SK-N-SH (cell line): ENCODE data around the gene NARS2. TPM values are rescaled to one million over a fixed set of nuclear protein-coding genes. Genes with fewer than 3 reads are reported as not detected.
A peak's percentile ranks its signal among the peaks of the same experiment; 100 is the strongest.

ENCODE experiments used
- CTCF ChIA-PET: fragments of 300-600, 350-600 bp; formaldehyde crosslinking; extraction: SDS; loops from one replicate; lab custom pipeline; 2021; lab: Yijun Ruan, JAX
- POLR2A ChIA-PET: fragments of 350-600 bp; sonication (Branson Sonifier 250); formaldehyde crosslinking; extraction: SDS; loops from one replicate; lab custom pipeline; 2020; ENCODE audit warnings: antibody characterized with exemption, inconsistent platforms; lab: Yijun Ruan, JAX
- DNase-seq: peaks from one replicate; pipeline ENCODE4 v3.0.0; 2012
- H2AFZ ChIP-seq: fragments of 200-600 bp; sonication (generic); 2 replicates; pipeline ENCODE4 v1.8.1; 2016; ENCODE audit warnings: antibody characterized with exemption, mild to moderate bottlenecking, low read depth
- H3F3A ChIP-seq: fragments of 200-600 bp; sonication (generic); replicated peaks from 2 replicates; pipeline ENCODE3; 2016; ENCODE audit warnings: antibody characterized with exemption, mild to moderate bottlenecking; ENCODE audit not compliant: insufficient read depth
- H3K27ac ChIP-seq, 2 experiments: fragments of 200-500 bp in 1 of 2; fragments of 200-600 bp in 1 of 2; sonication (Bioruptor generic) in 1 of 2; sonication (generic), shearing (Covaris generic) in 1 of 2; 2 replicates each; pipeline versions ENCODE4 v1.5.1 to v1.6.1; 2014 to 2016; ENCODE audit warnings: low read depth in 2 of 2, inconsistent platforms in 1 of 2, low read length in 1 of 2, mild to moderate bottlenecking in 1 of 2, mixed read lengths in 1 of 2
- H3K27me3 ChIP-seq: fragments of 200-600 bp; sonication (generic), shearing (Covaris generic); 2 replicates; pipeline ENCODE4 v1.6.1; 2016; ENCODE audit warnings: mixed run types; ENCODE audit not compliant: insufficient read depth
- H3K36me3 ChIP-seq, 2 experiments: fragments of 200-500 bp in 1 of 2; fragments of 200-600 bp in 1 of 2; sonication (Bioruptor generic) in 1 of 2; sonication (generic) in 1 of 2; replicated peaks in 1 of 2; 2 replicates each; pipeline versions ENCODE3 to v1.5.1; 2014 to 2016; ENCODE audit warnings: low read length in 1 of 2, mild to moderate bottlenecking in 1 of 2; ENCODE audit not compliant: insufficient read depth in 2 of 2, control insufficient read depth in 1 of 2
- H3K4me1 ChIP-seq, 2 experiments: fragments of 200-500 bp in 1 of 2; fragments of 200-600 bp in 1 of 2; sonication (Bioruptor generic) in 1 of 2; sonication (generic), shearing (Covaris generic) in 1 of 2; 2 replicates each; pipeline versions ENCODE4 v1.5.1 to v1.6.1; 2014 to 2016; ENCODE audit warnings: low read depth in 1 of 2, low read length in 1 of 2, mixed run types in 1 of 2; ENCODE audit not compliant: insufficient read depth in 2 of 2, control insufficient read depth in 1 of 2
- H3K4me2 ChIP-seq: fragments of 200-600 bp; sonication (generic), shearing (Covaris generic); 2 replicates; pipeline ENCODE4 v1.6.1; 2017; ENCODE audit warnings: mixed run types
- H3K4me3 ChIP-seq, 2 experiments: fragments of 200-500 bp in 1 of 2; fragments of 200-600 bp in 1 of 2; sonication (Bioruptor generic) in 1 of 2; sonication (generic), shearing (Covaris generic) in 1 of 2; 2 replicates each; pipeline versions ENCODE4 v1.5.1 to v1.8.1; 2014 to 2016; ENCODE audit warnings: low read depth in 2 of 2, inconsistent platforms in 1 of 2, low read length in 1 of 2, mild to moderate bottlenecking in 1 of 2, mixed read lengths in 1 of 2, moderate library complexity in 1 of 2
- H3K79me2 ChIP-seq: fragments of 200-600 bp; sonication (generic); 2 replicates; pipeline ENCODE4 v1.8.1; 2017; ENCODE audit warnings: mild to moderate bottlenecking; ENCODE audit not compliant: insufficient read depth
- H3K9ac ChIP-seq: fragments of 200-600 bp; sonication (generic); 2 replicates; pipeline ENCODE4 v1.6.1; 2017; ENCODE audit warnings: mixed run types
- H3K9me2 ChIP-seq: fragments of 200-600 bp; sonication (generic); 2 replicates; pipeline ENCODE4 v1.6.1; 2017; ENCODE audit warnings: mixed run types
- H3K9me3 ChIP-seq: fragments of 200-600 bp; sonication (generic); 2 replicates; pipeline ENCODE4 v1.6.1; 2017; ENCODE audit warnings: mixed run types, mild to moderate bottlenecking, moderate library complexity
- H4K20me1 ChIP-seq: fragments of 200-600 bp; sonication (generic); 2 replicates; pipeline ENCODE4 v1.6.1; 2017; ENCODE audit warnings: mild to moderate bottlenecking, mixed run types; ENCODE audit not compliant: insufficient read depth
- GABPA ChIP-seq: IDR thresholded peaks from 2 replicates; pipeline ENCODE4 v1.4.0; 2012; ENCODE audit warnings: low read depth, mild to moderate bottlenecking
- IRF3 ChIP-seq: fragments of 150-350 bp; IDR thresholded peaks from 2 replicates; pipeline ENCODE4 v1.6.1; 2016; ENCODE audit warnings: mild to moderate bottlenecking, low read depth, low read length
- JUND ChIP-seq: IDR thresholded peaks from 2 replicates; pipeline ENCODE4 v1.4.0; 2012
- MEF2A ChIP-seq: IDR thresholded peaks from 2 replicates; pipeline ENCODE4 v1.4.0; 2012; ENCODE audit warnings: low read depth, borderline replicate concordance
- NRF1 ChIP-seq: IDR thresholded peaks from 2 replicates; pipeline ENCODE4 v1.6.1; 2012; ENCODE audit warnings: low read depth, mild to moderate bottlenecking, low read length
- POLR2AphosphoS5 ChIP-seq: IDR thresholded peaks from 2 replicates; pipeline ENCODE4 v1.6.1; 2012; ENCODE audit warnings: low read depth, low read length
- RAD21 ChIP-seq: IDR thresholded peaks from 2 replicates; pipeline ENCODE4 v1.6.1; 2012; ENCODE audit warnings: mild to moderate bottlenecking, low read length
- TAF1 ChIP-seq: IDR thresholded peaks from 2 replicates; pipeline ENCODE4 v1.6.1; 2012; ENCODE audit warnings: low read depth, mild to moderate bottlenecking, low read length, moderate library complexity, borderline replicate concordance
- TCF12 ChIP-seq: IDR thresholded peaks from 2 replicates; pipeline ENCODE4 v1.4.0; 2012
- TEAD4 ChIP-seq: IDR thresholded peaks from 2 replicates; pipeline ENCODE4 v1.4.0; 2012; ENCODE audit warnings: mild to moderate bottlenecking, borderline replicate concordance; ENCODE audit not compliant: insufficient read depth
- WGBS: methylation state at CpG from one replicate; pipeline ENCODE4 v1.1.6; 2017; ENCODE audit warnings: low lambda C conversion rate; 5-methylcytosine and 5-hydroxymethylcytosine counted together
- polyA plus RNA-seq, 3 experiments: library from polyadenylated mRNA; depleted of rRNA; stranded (reverse); fragments of >200 nt; gene quantifications; 2 replicates each; pipeline ENCODE4 v1.2.3, GENCODE V29; 2012
- TF ChIP-seq, protein P1 (sequence below): fragments of 200-600 bp; sonication (generic); IDR thresholded peaks from 2 replicates; pipeline ENCODE4 v1.6.1; 2017; ENCODE audit warnings: antibody characterized with exemption, mild to moderate bottlenecking, moderate library complexity

NARS2 gene
- polyA plus RNA-seq, 1 of the 3 experiments (the other 2 are of a cell fraction), result 8.9 TPM

GRCh38 chr11:78560153-78560552, 14.5 kb downstream of the NARS2 start:
- CTCF ChIA-PET, result interaction anchor here (1.0 to 1.8 kb wide), 4 partner anchors 19 to 144 kb away, joined by 3 to 4 read pairs (median 3); no protein-coding TSS in a partner anchor
- Histone ChIP-seq H3K9me2 (no peaks in the 10 kb centered on the region), H3K4me1 (peaks cover 14 to 33% of the 10 kb centered on the region in 2 experiments; a peak in 3 of 4 replicates), H3K4me2 (no peak overlapping the region), H3K4me3 (no peak overlapping the region)
- TF ChIP-seq GABPA (no peak), RAD21 (peak; percentile 12; the same call in 1 of the 2 replicates), POLR2AphosphoS5 (no peak)
- TF ChIP-seq, all 33 proteins: peak for 1
- DNase-seq, result peak; percentile 38
- POLR2A ChIA-PET, result interaction anchor here (1.0 to 1.5 kb wide), 2 partner anchors 135 to 143 kb away, joined by 3 to 5 read pairs; partner anchors contain the start of gene GAB2
- Histone ChIP-seq H3K36me3 (peaks cover 26 to 30% of the 10 kb centered on the region in 2 experiments), H3K27me3 (no peaks in the 10 kb centered on the region), H3K9me3 (no peaks in the 10 kb centered on the region), H3F3A (peaks cover 20% of the 10 kb centered on the region), H4K20me1 (no peaks in the 10 kb centered on the region), H3K9ac (no peak overlapping the region), H2AFZ (no peak overlapping the region), H3K79me2 (peaks cover 35% of the 10 kb centered on the region), H3K27ac (peak overlapping the region in 1 of 2 experiments; percentile 88; a peak in 2 of 4 replicates)
- 85% methylated on average over 3 of the region's 3 CpGs for WGBS

DNA sequence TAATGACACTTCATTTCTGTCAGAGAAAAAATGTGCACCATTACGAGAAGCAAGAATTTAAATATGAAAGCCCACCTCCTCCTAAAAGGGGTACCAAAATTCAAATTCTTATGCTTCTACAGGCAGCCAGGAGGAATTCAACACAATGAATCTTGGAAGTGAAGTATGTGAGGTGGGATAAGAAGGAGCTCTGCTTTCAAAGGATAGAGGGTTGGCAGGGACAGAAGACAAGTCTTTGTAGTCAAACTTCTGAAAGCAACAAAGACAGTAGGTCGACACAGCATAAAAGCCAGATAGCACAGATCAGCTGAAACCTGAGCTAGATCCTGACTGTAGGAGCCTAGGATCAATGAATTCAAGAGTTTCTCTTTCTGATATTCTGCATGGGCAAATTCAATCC, 17.4 kb downstream of the NARS2 start:
- H4K20me1 ChIP-seq, result no peaks in the 10 kb centered on the region
- no peak overlapping the region for H3K27ac ChIP-seq
- ChIA-PET POLR2A (no interaction called here), CTCF (no interaction called here)
- no peak overlapping the region for H3K4me2 ChIP-seq
- no peak overlapping the region for H2AFZ ChIP-seq
- H3K9ac ChIP-seq, result no peak overlapping the region
- H3K27me3 ChIP-seq, result no peaks in the 10 kb centered on the region
- DNase-seq, result no peak
- H3F3A ChIP-seq, result peaks cover 5% of the 10 kb centered on the region
- peaks cover 25 to 33% of the 10 kb centered on the region in 2 experiments for H3K36me3 ChIP-seq
- TF ChIP-seq MEF2A (no peak), TEAD4 (no peak), JUND (no peak), GABPA (no peak), NRF1 (no peak), RAD21 (no peak), TCF12 (no peak), IRF3 (no peak), TAF1 (no peak)
- TF ChIP-seq, protein P1, sequence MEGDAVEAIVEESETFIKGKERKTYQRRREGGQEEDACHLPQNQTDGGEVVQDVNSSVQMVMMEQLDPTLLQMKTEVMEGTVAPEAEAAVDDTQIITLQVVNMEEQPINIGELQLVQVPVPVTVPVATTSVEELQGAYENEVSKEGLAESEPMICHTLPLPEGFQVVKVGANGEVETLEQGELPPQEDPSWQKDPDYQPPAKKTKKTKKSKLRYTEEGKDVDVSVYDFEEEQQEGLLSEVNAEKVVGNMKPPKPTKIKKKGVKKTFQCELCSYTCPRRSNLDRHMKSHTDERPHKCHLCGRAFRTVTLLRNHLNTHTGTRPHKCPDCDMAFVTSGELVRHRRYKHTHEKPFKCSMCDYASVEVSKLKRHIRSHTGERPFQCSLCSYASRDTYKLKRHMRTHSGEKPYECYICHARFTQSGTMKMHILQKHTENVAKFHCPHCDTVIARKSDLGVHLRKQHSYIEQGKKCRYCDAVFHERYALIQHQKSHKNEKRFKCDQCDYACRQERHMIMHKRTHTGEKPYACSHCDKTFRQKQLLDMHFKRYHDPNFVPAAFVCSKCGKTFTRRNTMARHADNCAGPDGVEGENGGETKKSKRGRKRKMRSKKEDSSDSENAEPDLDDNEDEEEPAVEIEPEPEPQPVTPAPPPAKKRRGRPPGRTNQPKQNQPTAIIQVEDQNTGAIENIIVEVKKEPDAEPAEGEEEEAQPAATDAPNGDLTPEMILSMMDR, result no peak
- peaks cover 21% of the 10 kb centered on the region for H3K79me2 ChIP-seq
- H3K4me1 ChIP-seq, result peaks cover 9 to 20% of the 10 kb centered on the region in 2 experiments; a peak in 3 of 4 replicates
- WGBS, result 93% methylated on average over 2 of the region's 2 CpGs
- H3K9me2 ChIP-seq, result no peaks in the 10 kb centered on the region
- no peak overlapping the region for H3K4me3 ChIP-seq
- H3K9me3 ChIP-seq, result no peaks in the 10 kb centered on the region
